Skeletal muscle satellite cell (primary cell): ENCODE data around the gene TSPAN8.
"Not testable (repeated sequence)": the region's sequence is repeated elsewhere in the genome, so short reads cannot be mapped to it uniquely, and the experiment has no call there.

ENCODE experiments used
- H3K27me3 ChIP-seq: 2 replicates; pipeline ENCODE4 v1.7.0; 2013; ENCODE audit warnings: low read length; ENCODE audit not compliant: control insufficient read depth, insufficient read depth
- H3K36me3 ChIP-seq: 2 replicates; pipeline ENCODE4 v1.7.0; 2013; ENCODE audit warnings: mild to moderate bottlenecking, control low read depth, low read length; ENCODE audit not compliant: insufficient read depth
- H3K4me1 ChIP-seq: 2 replicates; pipeline ENCODE4 v1.7.0; 2013; ENCODE audit warnings: low read length; ENCODE audit not compliant: control insufficient read depth, insufficient read depth
- H3K4me2 ChIP-seq: 2 replicates; pipeline ENCODE4 v1.7.0; 2013; ENCODE audit warnings: mild to moderate bottlenecking, low read length
- H3K4me3 ChIP-seq: 2 replicates; pipeline ENCODE4 v1.7.0; 2013; ENCODE audit warnings: low read length
- H3K9ac ChIP-seq: 2 replicates; pipeline ENCODE4 v1.7.0; 2013; ENCODE audit warnings: mild to moderate bottlenecking, low read depth, low read length, moderate library complexity
- H3K9me3 ChIP-seq: replicated peaks from 2 replicates; pipeline ENCODE4 v1.7.0; 2013; ENCODE audit warnings: mild to moderate bottlenecking, control low read depth, low read length

The TSPAN8 gene

GRCh38 chr12:71162832-71163763 is 5.3 kb upstream of the TSPAN8 start:
- Histone ChIP-seq H3K36me3 (no peaks in the 10 kb centered on the region), H3K4me2 (no peak overlapping the region), H3K4me1 (peaks cover 8% of the 10 kb centered on the region), H3K9me3 (no peaks in the 10 kb centered on the region), H3K4me3 (no peak overlapping the region), H3K27me3 (no peaks in the 10 kb centered on the region), H3K9ac (no peak overlapping the region)

- H3K27me3 ChIP-seq = no peaks in the 10 kb centered on the region
- H3K36me3 ChIP-seq = no peaks in the 10 kb centered on the region
- H3K9me3 ChIP-seq = no peaks in the 10 kb centered on the region
- peaks cover 19% of the 10 kb centered on the region for H3K4me1 ChIP-seq
- no peak overlapping the region for H3K9ac ChIP-seq
- H3K4me3 ChIP-seq = no peak overlapping the region
- no peak overlapping the region for H3K4me2 ChIP-seq
These were observed 3.8 kb upstream of the TSPAN8 start for GRCh38 chr12:71161591-71161990.

GRCh38 chr12:71160585-71160984 is 2.8 kb upstream of the TSPAN8 start:
- H3K27me3 ChIP-seq = no peaks in the 10 kb centered on the region
- H3K9ac ChIP-seq = no peak overlapping the region
- no peak overlapping the region for H3K4me3 ChIP-seq
- H3K4me2 ChIP-seq = no peak overlapping the region
- no peaks in the 10 kb centered on the region for H3K9me3 ChIP-seq
- H3K36me3 ChIP-seq = no peaks in the 10 kb centered on the region
- H3K4me1 ChIP-seq = peaks cover 19% of the 10 kb centered on the region

DNA sequence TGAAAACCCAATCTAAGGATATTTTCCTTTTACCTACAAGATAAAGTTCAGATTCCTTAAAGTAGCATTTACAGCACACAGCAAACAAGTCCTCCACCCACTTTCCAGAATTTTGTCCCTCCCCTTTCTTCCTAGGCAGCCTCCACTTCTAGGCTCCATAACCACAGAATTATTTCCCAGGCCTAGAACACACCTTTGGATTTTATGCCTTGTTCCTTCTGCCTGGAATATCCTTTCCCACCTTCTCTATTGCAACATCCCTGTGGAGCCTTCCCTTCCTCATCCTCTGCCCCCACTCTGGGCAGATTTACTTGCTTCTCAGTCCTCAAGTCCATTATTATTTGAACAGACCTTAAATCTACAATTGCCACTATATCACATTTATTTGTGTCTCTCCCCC is 2.1 kb upstream of the TSPAN8 start:
- H3K4me2 ChIP-seq = no peak overlapping the region
- H3K9ac ChIP-seq = no peak overlapping the region

GRCh38 chr12:71159264-71159663 is 1.5 kb upstream of the TSPAN8 start:
- Histone ChIP-seq H3K27me3 (no peaks in the 10 kb centered on the region), H3K9me3 (no peaks in the 10 kb centered on the region), H3K4me1 (peaks cover 19% of the 10 kb centered on the region), H3K36me3 (no peaks in the 10 kb centered on the region), H3K4me3 (no peak overlapping the region), H3K9ac (no peak overlapping the region), H3K4me2 (no peak overlapping the region)

More for the DNA sequence above, 2.1 kb upstream of the TSPAN8 start:
- Histone ChIP-seq H3K27me3 (no peaks in the 10 kb centered on the region), H3K36me3 (no peaks in the 10 kb centered on the region), H3K4me1 (peaks cover 19% of the 10 kb centered on the region), H3K4me3 (no peak overlapping the region), H3K9me3 (no peaks in the 10 kb centered on the region)

GRCh38 chr12:71158361-71158882 is 623 bp upstream of the TSPAN8 start:
- no peak overlapping the region for H3K4me3 ChIP-seq
- H3K9me3 ChIP-seq = no peaks in the 10 kb centered on the region
- H3K9ac ChIP-seq = no peak overlapping the region
- peaks cover 19% of the 10 kb centered on the region for H3K4me1 ChIP-seq
- peak overlapping the region; percentile 38 for H3K4me2 ChIP-seq
- no peaks in the 10 kb centered on the region for H3K36me3 ChIP-seq
- no peaks in the 10 kb centered on the region for H3K27me3 ChIP-seq

DNA sequence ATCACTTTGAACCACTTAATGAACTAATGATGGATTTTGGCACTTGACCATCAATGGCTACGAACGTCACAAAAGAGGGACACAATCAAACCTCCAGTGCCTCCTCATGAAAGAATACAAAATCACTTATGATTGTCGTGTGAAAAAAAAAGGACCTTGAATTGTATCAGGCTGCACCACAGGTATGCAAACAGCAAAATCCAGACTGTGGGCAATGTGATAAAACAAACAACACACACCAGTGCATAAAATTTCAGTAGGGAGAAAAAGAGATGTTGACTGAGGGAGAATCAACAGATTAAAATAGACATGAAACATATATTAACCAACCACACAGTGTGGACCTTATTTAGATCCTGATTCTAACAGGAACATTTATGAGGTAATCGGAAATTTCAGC is 2.6 kb downstream of the TSPAN8 start:
- no peaks in the 10 kb centered on the region for H3K27me3 ChIP-seq
- peaks cover 19% of the 10 kb centered on the region for H3K4me1 ChIP-seq
- H3K9me3 ChIP-seq = no peaks in the 10 kb centered on the region
- H3K36me3 ChIP-seq = no peaks in the 10 kb centered on the region
- no peak overlapping the region for H3K9ac ChIP-seq
- H3K4me3 ChIP-seq = no peak overlapping the region
- no peak overlapping the region for H3K4me2 ChIP-seq

DNA sequence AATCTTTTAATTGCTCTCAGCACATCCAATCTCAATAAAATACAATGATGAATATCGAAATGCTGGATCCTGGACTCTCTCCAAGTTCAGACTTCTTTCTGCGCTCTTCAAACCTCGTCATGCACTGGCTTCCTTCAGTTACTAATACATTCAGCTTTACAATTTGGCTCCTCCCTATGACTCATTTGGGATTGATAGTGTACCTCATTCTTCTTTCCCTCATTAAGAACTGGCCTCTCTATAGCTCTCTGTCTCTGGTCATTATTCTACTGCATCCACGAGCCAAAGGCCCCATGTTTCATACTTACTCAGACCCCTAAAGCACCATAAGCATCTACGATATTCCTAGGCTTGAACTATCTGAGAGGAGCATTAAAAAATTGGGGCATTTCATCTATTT is 4.9 kb downstream of the TSPAN8 start:
- H3K9me3 ChIP-seq = no peaks in the 10 kb centered on the region
- no peak overlapping the region for H3K4me2 ChIP-seq
- no peak overlapping the region for H3K4me3 ChIP-seq
- H3K27me3 ChIP-seq = no peaks in the 10 kb centered on the region
- H3K4me1 ChIP-seq = peaks cover 9% of the 10 kb centered on the region
- no peaks in the 10 kb centered on the region for H3K36me3 ChIP-seq
- no peak overlapping the region for H3K9ac ChIP-seq

GRCh38 chr12:71150041-71150440 is 7.8 kb downstream of the TSPAN8 start:
- not testable (repeated sequence) for H3K9ac ChIP-seq, H3K9me3 ChIP-seq, H3K36me3 ChIP-seq, H3K27me3 ChIP-seq, H3K4me2 ChIP-seq, H3K4me3 ChIP-seq, H3K4me1 ChIP-seq

DNA sequence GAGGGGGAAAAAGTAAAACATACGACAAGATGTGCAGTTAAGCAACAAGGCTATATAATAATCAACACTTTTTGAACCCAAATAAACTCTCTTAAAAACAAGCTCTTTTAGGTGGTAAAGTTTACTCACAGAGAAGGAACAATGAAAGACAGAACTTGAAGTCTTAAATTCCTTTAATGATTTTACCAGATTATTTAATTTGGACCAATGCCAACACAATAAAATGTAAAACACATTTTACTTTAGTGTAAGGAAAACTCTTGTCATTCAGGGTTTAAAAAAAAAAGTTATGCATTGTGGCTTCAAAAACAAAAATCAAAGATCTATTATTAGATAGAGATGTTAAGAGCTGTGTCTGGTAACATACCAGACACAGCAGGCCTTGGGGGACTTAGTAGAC is 13.1 kb downstream of the TSPAN8 start:
- no peaks in the 10 kb centered on the region for H3K9me3 ChIP-seq
- H3K9ac ChIP-seq = no peak overlapping the region
- H3K4me2 ChIP-seq = no peak overlapping the region
- H3K27me3 ChIP-seq = no peaks in the 10 kb centered on the region
- no peaks in the 10 kb centered on the region for H3K36me3 ChIP-seq
- H3K4me3 ChIP-seq = no peak overlapping the region
- no peaks in the 10 kb centered on the region for H3K4me1 ChIP-seq

DNA sequence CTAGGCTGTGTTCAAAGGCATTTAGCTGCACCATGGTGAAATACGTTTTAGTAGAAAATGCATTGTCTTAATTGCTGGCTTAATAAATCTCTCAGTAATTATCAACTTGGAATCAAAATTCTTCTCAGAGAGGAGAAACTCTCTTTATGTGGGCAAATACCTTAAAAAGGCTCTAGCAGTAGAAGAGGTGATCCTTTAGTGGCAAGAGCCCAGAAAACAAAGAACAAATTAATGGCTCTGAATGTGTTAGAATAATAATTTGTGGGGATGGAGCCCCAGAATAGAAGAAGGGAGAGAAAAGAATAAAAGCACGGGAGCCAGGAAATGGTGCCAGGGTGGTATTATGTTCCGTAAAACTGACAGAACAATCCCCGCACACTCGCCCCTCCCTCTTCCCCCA is 14.8 kb downstream of the TSPAN8 start:
- Histone ChIP-seq H3K4me2 (no peak overlapping the region), H3K9ac (no peak overlapping the region), H3K4me1 (no peaks in the 10 kb centered on the region), H3K27me3 (no peaks in the 10 kb centered on the region), H3K4me3 (no peak overlapping the region), H3K36me3 (no peaks in the 10 kb centered on the region), H3K9me3 (no peaks in the 10 kb centered on the region)

- no peak overlapping the region for H3K4me3 ChIP-seq
- H3K9me3 ChIP-seq = no peaks in the 10 kb centered on the region
- H3K36me3 ChIP-seq = no peaks in the 10 kb centered on the region
- H3K4me1 ChIP-seq = no peaks in the 10 kb centered on the region
- no peak overlapping the region for H3K4me2 ChIP-seq
- no peak overlapping the region for H3K9ac ChIP-seq
- no peaks in the 10 kb centered on the region for H3K27me3 ChIP-seq
These were observed 15.8 kb downstream of the TSPAN8 start for GRCh38 chr12:71142016-71142415.
